Breast epithelium (tissue), 4 donors: Measurements from ENCODE around the gene CELF5. TPM values are rescaled to one million over a fixed set of nuclear protein-coding genes. Genes with fewer than 3 reads are reported as not detected.
"Not testable (repeated sequence)": the region's sequence is repeated elsewhere in the genome, so short reads cannot be mapped to it uniquely, and the experiment has no call there.

Experiments
- DNase-seq, 2 donors: peaks; one replicate each; pipeline ENCODE4 v3.0.0-alpha.2; 2019; ENCODE audit warnings: low spot score in 2 of 2
- H3K27ac ChIP-seq, 2 donors: fragments of 200-600 bp; sonication (generic) in 1 of 2; one replicate each; pipeline ENCODE4 v1.5.1; 2016 to 2019; ENCODE audit warnings: mild to moderate bottlenecking in 1 of 2
- H3K27me3 ChIP-seq, 2 donors: fragments of 200-600 bp; sonication (generic) in 1 of 2; one replicate each; pipeline versions ENCODE4 v1.5.1 to v1.6.0; 2017 to 2019; ENCODE audit warnings: control low read depth in 1 of 2, mild to moderate bottlenecking in 1 of 2
- H3K36me3 ChIP-seq: fragments of 200-600 bp; one replicate; pipeline ENCODE4 v1.5.1; 2019
- H3K4me1 ChIP-seq, 2 donors: fragments of 200-600 bp; sonication (generic); one replicate each; pipeline ENCODE4 v1.5.1; 2016 to 2019; ENCODE audit warnings: control low read depth in 1 of 2
- H3K4me3 ChIP-seq, 3 donors: fragments of 200-600 bp; sonication (generic); 1 replicate in 2 of 3; 2 replicates in 1 of 3; pipeline ENCODE4 v1.5.1; 2016 to 2019; ENCODE audit warnings: mild to moderate bottlenecking in 3 of 3, moderate library complexity in 2 of 3
- H3K9me3 ChIP-seq, 2 donors: fragments of 200-600 bp; sonication (generic) in 1 of 2; one replicate each; pipeline ENCODE4 v1.5.1; 2016 to 2019; ENCODE audit warnings: control low read depth in 1 of 2
- POLR2A ChIP-seq: fragments of 450-650 bp; IDR thresholded peaks from one replicate; pipeline ENCODE4 v1.6.1; 2016; ENCODE audit warnings: antibody characterized with exemption, mild to moderate bottlenecking, moderate library complexity
- POLR2AphosphoS5 ChIP-seq, 3 donors: sonication (generic); formaldehyde crosslinking; IDR thresholded peaks; one replicate each; pipeline ENCODE4 v1.6.1; 2017; ENCODE audit warnings: antibody characterized with exemption in 3 of 3
- intact Hi-C: fragments of 100-400 bp; cut with DNase I; formaldehyde crosslinking; loops from one replicate; pipeline ENCODE4 v1.15.1; 2023; ENCODE audit warnings: low total_unique reads
- total RNA-seq, 3 donors: library from RNA; depleted of rRNA; stranded (reverse); fragments of >200 nt; gene quantifications; one replicate each; pipeline ENCODE4 v1.1.0, GENCODE V29; 2016
- TF ChIP-seq, protein P1 (sequence below), 3 donors: fragments of 450-650 bp; IDR thresholded peaks; one replicate each; pipeline ENCODE4 v1.5.1; 2016 to 2017; ENCODE audit warnings: antibody characterized with exemption in 3 of 3, mild to moderate bottlenecking in 3 of 3, moderate library complexity in 3 of 3

The CELF5 gene
- total RNA-seq, 3 donors from 2014 or later, result 0.33 to 0.59 TPM; not detected in 1

DNA sequence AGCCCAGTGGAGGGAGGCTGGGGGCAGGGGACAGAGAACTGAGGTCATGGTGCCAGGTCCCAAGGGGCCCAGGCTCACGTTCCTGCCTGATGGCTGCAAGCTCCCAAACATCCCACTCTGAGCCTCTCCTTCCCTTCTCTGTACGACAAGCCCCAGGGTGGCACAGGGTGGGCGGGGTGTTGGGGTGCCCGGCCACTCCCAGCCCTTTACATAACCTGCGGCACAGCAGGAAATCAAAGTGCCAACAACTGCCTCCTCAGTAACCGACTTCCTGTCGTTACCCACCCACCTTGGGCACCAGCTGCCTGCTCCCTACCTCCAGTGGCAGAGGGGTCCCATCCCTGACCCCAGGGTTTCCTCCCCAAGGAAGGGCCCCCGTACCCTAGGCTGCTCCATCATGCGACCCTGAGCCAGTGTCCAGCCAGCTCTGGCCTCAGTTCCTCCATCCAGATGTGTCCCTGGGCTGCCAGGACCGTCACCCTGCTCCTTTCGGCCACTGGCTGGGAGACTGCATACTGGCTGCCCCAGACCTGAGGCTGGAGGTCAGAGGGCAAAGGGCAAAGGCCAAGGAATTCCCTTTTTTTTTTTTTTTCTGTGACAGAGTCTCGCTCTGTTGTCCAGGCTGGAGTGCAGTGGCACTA lies 114.2 kb downstream of the CELF5 start:
- intact Hi-C loops, result loop anchor here (1.0 kb wide), 1 partner anchor 93 kb away; no protein-coding TSS in a partner anchor
- no peaks in the 10 kb centered on the region for H3K27me3 ChIP-seq
- peaks cover 25 to 32% of the 10 kb centered on the region in 2 donors for H3K4me1 ChIP-seq
- no peaks in the 10 kb centered on the region for H3K36me3 ChIP-seq
- H3K9me3 ChIP-seq, result no peaks in the 10 kb centered on the region
- peak overlapping the region; percentile 90 to 98 for H3K27ac ChIP-seq
- peak; percentile 77 to 80 for DNase-seq
- TF ChIP-seq, protein P1, sequence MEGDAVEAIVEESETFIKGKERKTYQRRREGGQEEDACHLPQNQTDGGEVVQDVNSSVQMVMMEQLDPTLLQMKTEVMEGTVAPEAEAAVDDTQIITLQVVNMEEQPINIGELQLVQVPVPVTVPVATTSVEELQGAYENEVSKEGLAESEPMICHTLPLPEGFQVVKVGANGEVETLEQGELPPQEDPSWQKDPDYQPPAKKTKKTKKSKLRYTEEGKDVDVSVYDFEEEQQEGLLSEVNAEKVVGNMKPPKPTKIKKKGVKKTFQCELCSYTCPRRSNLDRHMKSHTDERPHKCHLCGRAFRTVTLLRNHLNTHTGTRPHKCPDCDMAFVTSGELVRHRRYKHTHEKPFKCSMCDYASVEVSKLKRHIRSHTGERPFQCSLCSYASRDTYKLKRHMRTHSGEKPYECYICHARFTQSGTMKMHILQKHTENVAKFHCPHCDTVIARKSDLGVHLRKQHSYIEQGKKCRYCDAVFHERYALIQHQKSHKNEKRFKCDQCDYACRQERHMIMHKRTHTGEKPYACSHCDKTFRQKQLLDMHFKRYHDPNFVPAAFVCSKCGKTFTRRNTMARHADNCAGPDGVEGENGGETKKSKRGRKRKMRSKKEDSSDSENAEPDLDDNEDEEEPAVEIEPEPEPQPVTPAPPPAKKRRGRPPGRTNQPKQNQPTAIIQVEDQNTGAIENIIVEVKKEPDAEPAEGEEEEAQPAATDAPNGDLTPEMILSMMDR (IDR thresholded peaks at IDR 0.05), result no peak
- no peak for TF ChIP-seq POLR2A
- TF ChIP-seq POLR2AphosphoS5 (IDR thresholded peaks at IDR 0.05), result peak in 2 of 3 donors; percentile 29 to 31
- H3K4me3 ChIP-seq, result no peak overlapping the region

DNA sequence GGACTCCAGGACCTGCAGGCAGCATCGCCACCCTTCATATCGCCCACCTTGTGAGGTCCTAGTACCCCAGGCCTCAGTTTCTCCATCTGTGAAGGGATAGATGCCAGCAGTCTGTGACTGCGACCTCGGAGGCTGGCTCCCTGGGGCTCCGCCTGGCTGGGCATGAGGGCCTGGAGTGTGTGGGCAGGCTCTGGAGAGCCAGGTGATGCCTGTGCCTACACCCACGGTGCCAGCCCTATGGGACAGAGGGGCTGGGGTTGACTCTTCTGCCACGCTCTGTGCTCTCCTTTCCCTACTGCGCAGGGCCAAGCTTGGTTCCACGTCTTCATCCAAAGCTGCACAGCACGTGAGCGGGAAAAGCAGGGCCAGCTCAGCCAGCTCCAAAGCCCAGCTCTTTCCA lies 115.9 kb downstream of the CELF5 start:
- Histone ChIP-seq H3K4me1 (peaks cover 22 to 26% of the 10 kb centered on the region in 2 donors), H3K4me3 (no peak overlapping the region), H3K27ac (peak overlapping the region in 1 of 2 donors; percentile 65), H3K9me3 (no peaks in the 10 kb centered on the region), H3K36me3 (no peaks in the 10 kb centered on the region), H3K27me3 (no peaks in the 10 kb centered on the region)
- no peak for TF ChIP-seq POLR2AphosphoS5 (IDR thresholded peaks at IDR 0.05)
- TF ChIP-seq, protein P1 (IDR thresholded peaks at IDR 0.05), result no peak
- no peak for TF ChIP-seq POLR2A
- no peak for DNase-seq
- intact Hi-C loops, result no loop called here

DNA sequence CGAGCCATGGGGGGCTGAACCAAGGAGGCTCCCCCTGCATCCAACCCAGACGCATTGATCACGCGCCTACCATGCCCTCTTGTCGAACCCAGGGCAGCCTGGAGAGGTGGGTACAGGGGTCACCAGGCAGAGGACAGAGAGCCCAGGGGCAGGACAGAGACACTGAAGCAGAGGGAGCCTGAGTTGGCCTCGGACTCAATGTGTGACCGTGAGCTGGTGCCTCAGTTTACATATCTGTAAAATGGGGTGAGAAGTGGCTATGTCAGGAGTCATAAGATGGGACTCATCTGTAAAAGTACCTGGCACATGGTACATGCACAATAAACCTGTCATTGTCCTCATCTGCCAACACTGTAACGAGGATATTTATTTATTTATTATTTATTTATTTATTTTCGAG lies 117.8 kb downstream of the CELF5 start:
- H3K9me3 ChIP-seq, result no peaks in the 10 kb centered on the region
- H3K4me3 ChIP-seq, result no peak overlapping the region
- H3K27me3 ChIP-seq, result no peaks in the 10 kb centered on the region
- no peak for DNase-seq
- no peaks in the 10 kb centered on the region for H3K36me3 ChIP-seq
- intact Hi-C loops, result no loop called here
- peak overlapping the region; percentile 20 to 96 for H3K27ac ChIP-seq
- TF ChIP-seq, protein P1 (IDR thresholded peaks at IDR 0.05), result no peak
- TF ChIP-seq POLR2AphosphoS5 (IDR thresholded peaks at IDR 0.05) (no peak), POLR2A (no peak)
- peaks cover 18 to 33% of the 10 kb centered on the region in 2 donors for H3K4me1 ChIP-seq

DNA sequence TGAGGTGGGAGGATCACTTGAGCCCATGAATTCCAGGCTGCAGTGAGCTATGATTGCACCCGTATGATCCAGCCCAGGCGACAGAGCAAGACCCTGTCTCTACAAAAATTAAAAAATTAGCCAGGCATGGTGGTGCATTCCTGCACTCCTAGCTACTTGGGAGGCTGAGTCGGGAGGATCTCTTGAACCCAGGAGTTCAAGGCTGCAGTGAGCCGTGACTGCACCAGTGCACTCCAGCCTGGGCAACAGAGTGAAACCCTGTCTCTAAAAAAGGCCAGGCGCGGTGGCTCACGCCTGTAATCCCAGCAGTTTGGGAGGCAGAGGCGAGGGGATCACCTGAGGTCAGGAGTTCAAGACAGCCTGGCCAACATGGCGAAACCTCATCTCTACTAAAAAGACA lies 118.5 kb downstream of the CELF5 start:
- intact Hi-C loops, result not testable (repeated sequence)
- H3K4me3 ChIP-seq, result peak overlapping the region in 2 of 3 donors; percentile 39 to 59

DNA sequence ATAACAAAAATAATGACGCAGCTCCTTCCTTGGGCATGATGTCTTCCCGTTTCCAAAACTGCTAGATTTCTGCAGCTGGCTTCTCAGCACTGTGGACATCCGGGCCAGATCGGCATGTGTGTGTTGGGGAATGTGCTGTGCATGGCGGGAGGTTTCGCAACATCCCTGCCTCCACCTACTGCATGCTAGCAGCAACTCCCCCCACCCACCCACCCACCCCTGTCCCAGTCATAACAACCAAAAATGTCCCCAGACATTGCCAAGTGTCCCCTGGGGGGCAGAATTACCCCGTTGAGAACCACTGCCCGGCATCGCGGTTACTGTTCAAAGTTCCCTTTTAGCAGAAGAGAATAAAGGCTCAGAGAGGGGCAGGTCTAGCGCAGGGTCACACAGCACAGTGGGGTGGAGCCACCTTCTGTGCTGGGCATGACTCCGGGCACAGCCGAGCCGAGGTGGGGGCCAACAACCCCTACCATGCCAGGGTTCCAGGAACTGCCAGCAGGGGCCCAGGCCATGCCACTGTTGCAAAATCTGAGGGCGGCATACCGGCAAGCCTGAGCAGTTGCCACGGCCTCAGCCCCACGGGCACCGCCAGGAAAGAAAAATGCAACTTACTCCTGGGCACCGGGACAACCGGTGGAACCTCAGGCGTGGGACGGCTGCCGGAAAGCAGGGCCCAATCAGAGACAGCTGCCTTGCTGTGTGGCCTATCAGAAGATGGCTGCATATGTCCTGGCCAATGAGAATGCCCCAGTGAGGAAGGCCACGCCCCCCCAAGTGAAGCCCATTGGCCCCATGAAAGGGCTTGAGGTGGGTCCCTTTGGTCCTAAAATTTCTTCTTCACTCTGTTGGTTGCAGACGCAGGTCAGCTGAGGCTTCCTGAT lies 119.4 kb downstream of the CELF5 start:
- intact Hi-C loops, result no loop called here
- DNase-seq, result peak; percentile 95 to 97
- TF ChIP-seq, protein P1 (IDR thresholded peaks at IDR 0.05), result peak; percentile 45 to 66 (median 64)
- TF ChIP-seq POLR2AphosphoS5 (IDR thresholded peaks at IDR 0.05), result peak; percentile 28 to 86 (median 57)
- TF ChIP-seq POLR2A, result peak; percentile 10
- Histone ChIP-seq H3K4me3 (peak overlapping the region; percentile 26 to 59 (median 39)), H3K4me1 (peaks cover 12 to 23% of the 10 kb centered on the region in 2 donors), H3K36me3 (no peaks in the 10 kb centered on the region), H3K9me3 (no peaks in the 10 kb centered on the region), H3K27me3 (no peaks in the 10 kb centered on the region), H3K27ac (peak overlapping the region; percentile 96 to 97)

More for the DNA sequence above, 118.5 kb downstream of the CELF5 start:
- H3K4me1 ChIP-seq, result peaks cover 15 to 30% of the 10 kb centered on the region in 2 donors
- not testable (repeated sequence) for H3K9me3 ChIP-seq, H3K27me3 ChIP-seq, H3K36me3 ChIP-seq, DNase-seq
- H3K27ac ChIP-seq, result peak overlapping the region; percentile 96 to 97
